Caco-2 (cell line): Measurements from ENCODE around the gene RAB6B. TPM values are rescaled to one million over a fixed set of nuclear protein-coding genes. Genes with fewer than 3 reads are reported as not detected.
A peak's percentile ranks its signal among the peaks of the same experiment; 100 is the strongest.

ENCODE experiments used
- BruUV-seq: library from RNA; stranded (reverse); fragments of 400-500 nt; replicated peaks from 2 replicates; lab custom pipeline; 2021; lab: Mats Ljungman, UMichigan
- CTCF ChIA-PET: fragments of 300-600 bp; sonication (Branson Sonifier 250); formaldehyde crosslinking; loops from one replicate; lab custom pipeline; 2022; ENCODE audit warnings: antibody characterized with exemption; lab: Charles Lee
- POLR2A ChIA-PET: fragments of 300-600 bp; sonication (Branson Sonifier 250); formaldehyde crosslinking; loops from one replicate; lab custom pipeline; 2022; ENCODE audit warnings: antibody characterized with exemption; lab: Charles Lee
- DNase-seq, 2 experiments: peaks; one replicate each; pipeline versions ENCODE4 v3.0.0 to v3.0.0-alpha.2; 2020 to 2022
- H3K27me3 ChIP-seq: replicated peaks from 2 replicates; pipeline ENCODE4 v1.6.0; 2011; ENCODE audit warnings: low read length; ENCODE audit not compliant: control insufficient read depth, insufficient read depth
- H3K36me3 ChIP-seq: 2 replicates; pipeline ENCODE4 v1.5.1; 2011; ENCODE audit warnings: low read length; ENCODE audit not compliant: control insufficient read depth, insufficient read depth
- H3K4me1 ChIP-seq: fragments of 250-450 bp; sonication (Bioruptor Pico); 2 replicates; pipeline ENCODE4 v1.5.1; 2020; ENCODE audit warnings: mild to moderate bottlenecking
- H3K4me3 ChIP-seq: 2 replicates; pipeline ENCODE4 v1.5.1; 2011; ENCODE audit warnings: low read depth, mild to moderate bottlenecking, control low read depth, low read length
- H3K9me3 ChIP-seq: fragments of 250-450 bp; sonication (Bioruptor Pico); 2 replicates; pipeline ENCODE4 v1.5.1; 2020; ENCODE audit warnings: mild to moderate bottlenecking, moderate library complexity
- H3K27ac Mint-ChIP-seq: one replicate; pipeline ENCODE4 v1.8.0; 2022; ENCODE audit warnings: mixed read lengths; ENCODE audit not compliant: unreplicated experiment
- H3K27me3 Mint-ChIP-seq: one replicate; pipeline ENCODE4 v1.8.0; 2022; ENCODE audit warnings: mixed read lengths; ENCODE audit not compliant: insufficient read depth, unreplicated experiment
- H3K36me3 Mint-ChIP-seq: one replicate; pipeline ENCODE4 v1.8.0; 2022; ENCODE audit warnings: mild to moderate bottlenecking, mixed read lengths; ENCODE audit not compliant: insufficient read depth, unreplicated experiment
- H3K4me1 Mint-ChIP-seq: one replicate; pipeline ENCODE4 v1.8.0; 2022; ENCODE audit warnings: low read depth, mixed read lengths; ENCODE audit not compliant: unreplicated experiment
- H3K4me3 Mint-ChIP-seq: one replicate; pipeline ENCODE4 v1.8.0; 2022; ENCODE audit warnings: mild to moderate bottlenecking, moderate library complexity, mixed read lengths; ENCODE audit not compliant: unreplicated experiment
- H3K9me3 Mint-ChIP-seq: one replicate; pipeline ENCODE4 v1.8.0; 2022; ENCODE audit warnings: mixed read lengths; ENCODE audit not compliant: unreplicated experiment
- intact Hi-C: fragments of 100-400 bp; cut with micrococcal nuclease; formaldehyde crosslinking; loops from one replicate; pipeline ENCODE4 v1.10.0; 2022; ENCODE audit not compliant: unreplicated experiment
- total RNA-seq: library from RNA; stranded (reverse); gene quantifications from 2 replicates; pipeline ENCODE4 v1.2.3, GENCODE V29; 2022
- TF ChIP-seq, protein P1 (sequence below), 2 experiments: fragments of 200-600 bp in 1 of 2; IDR thresholded peaks; 1 replicate in 1 of 2; 2 replicates in 1 of 2; pipeline versions ENCODE4 v1.5.1 to v1.8.0; 2011 to 2022; ENCODE audit warnings: antibody characterized with exemption in 1 of 2, control low read depth in 1 of 2, inconsistent platforms in 1 of 2, low read depth in 1 of 2, low read length in 1 of 2, mild to moderate bottlenecking in 1 of 2, moderate library complexity in 1 of 2; ENCODE audit not compliant: insufficient read depth in 1 of 2, severe bottlenecking in 1 of 2, unreplicated experiment in 1 of 2

RAB6B gene
- total RNA-seq, 1 experiment from 2014 or later = 3.2 TPM

DNA sequence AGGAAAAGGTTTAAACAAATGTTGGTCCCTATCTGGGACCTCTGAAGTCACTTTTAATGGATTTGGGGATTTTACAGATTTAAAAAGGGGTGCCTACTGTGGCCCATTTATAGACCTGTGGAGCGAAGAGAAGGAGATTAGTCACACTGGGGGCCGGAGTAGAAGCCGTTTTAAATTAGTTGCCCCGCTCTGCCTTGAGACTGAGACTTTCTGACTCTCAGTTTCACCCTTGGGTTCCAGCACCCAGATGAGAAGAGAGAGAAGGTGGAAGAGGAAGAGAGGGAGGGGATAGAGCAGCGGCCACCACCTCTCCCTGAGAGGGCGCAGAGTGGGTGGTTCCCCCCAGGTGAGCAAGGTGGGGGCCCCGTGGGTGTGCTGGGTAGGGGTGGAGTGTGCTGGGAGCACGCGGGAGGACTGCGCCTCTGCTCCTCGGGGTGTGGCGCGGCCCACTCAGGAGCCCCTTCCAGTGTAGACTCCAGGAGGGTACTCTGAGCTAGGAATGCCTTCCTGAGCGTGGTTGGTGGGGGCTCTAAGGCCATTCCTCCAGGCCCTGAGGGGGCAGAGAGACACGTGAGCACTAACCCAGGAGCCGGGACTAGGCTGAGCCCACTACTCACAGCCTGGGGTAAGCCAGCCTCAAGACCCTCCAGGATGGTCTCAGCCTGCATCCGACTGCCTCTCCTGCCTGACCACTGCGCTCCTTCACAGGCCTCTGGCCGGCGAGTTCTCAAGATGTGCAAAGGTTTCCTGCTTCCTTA, 32.6 kb upstream of the RAB6B start:
- Mint-ChIP-seq H3K27ac (no peak overlapping the region), H3K27me3 (no peaks in the 10 kb centered on the region), H3K9me3 (no peaks in the 10 kb centered on the region), H3K36me3 (no peaks in the 10 kb centered on the region), H3K4me3 (no peak overlapping the region), H3K4me1 (no peaks in the 10 kb centered on the region)
- DNase-seq = no peak
- POLR2A ChIA-PET = no interaction called here
- intact Hi-C loops = no loop called here
- no TSS peak for BruUV-seq
- no peaks in the 10 kb centered on the region for H3K9me3 ChIP-seq
- H3K27me3 ChIP-seq = no peaks in the 10 kb centered on the region
- TF ChIP-seq, protein P1, sequence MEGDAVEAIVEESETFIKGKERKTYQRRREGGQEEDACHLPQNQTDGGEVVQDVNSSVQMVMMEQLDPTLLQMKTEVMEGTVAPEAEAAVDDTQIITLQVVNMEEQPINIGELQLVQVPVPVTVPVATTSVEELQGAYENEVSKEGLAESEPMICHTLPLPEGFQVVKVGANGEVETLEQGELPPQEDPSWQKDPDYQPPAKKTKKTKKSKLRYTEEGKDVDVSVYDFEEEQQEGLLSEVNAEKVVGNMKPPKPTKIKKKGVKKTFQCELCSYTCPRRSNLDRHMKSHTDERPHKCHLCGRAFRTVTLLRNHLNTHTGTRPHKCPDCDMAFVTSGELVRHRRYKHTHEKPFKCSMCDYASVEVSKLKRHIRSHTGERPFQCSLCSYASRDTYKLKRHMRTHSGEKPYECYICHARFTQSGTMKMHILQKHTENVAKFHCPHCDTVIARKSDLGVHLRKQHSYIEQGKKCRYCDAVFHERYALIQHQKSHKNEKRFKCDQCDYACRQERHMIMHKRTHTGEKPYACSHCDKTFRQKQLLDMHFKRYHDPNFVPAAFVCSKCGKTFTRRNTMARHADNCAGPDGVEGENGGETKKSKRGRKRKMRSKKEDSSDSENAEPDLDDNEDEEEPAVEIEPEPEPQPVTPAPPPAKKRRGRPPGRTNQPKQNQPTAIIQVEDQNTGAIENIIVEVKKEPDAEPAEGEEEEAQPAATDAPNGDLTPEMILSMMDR (IDR thresholded peaks at IDR 0.05; ENCODE audit: insufficient read depth in 1 of 2, low read depth in 1 of 2, low read length in 1 of 2, severe bottlenecking in 1 of 2, unreplicated experiment in 1 of 2) = no peak
- CTCF ChIA-PET = no interaction called here
- H3K4me1 ChIP-seq = no peaks in the 10 kb centered on the region
- no peak overlapping the region for H3K4me3 ChIP-seq
- no peaks in the 10 kb centered on the region for H3K36me3 ChIP-seq

DNA sequence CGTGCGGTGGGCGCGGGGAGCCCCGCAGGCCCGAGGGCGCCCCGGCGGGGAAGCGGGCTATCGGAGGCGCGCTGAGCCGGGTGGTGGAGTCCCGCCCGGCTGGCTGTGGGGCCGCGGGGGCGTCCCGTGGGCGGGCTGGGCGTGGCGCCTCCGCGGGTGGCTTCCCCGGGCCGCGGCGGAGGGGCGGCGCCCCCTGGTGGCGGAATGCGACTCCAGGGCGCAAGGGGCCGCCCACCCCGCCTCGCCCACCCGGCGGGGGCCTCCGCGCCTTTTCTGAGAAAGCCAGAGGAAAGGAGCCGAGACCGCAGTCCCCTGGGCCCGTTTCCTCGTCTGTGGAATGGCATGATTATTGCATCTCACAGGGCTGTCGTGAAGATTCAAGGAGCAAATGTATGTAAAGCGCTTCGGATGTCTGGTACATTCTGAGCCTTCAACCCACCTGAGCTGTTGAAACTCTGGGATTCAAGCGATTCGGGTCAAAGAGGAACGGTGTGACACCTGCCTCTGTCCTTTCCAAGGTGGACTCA, 31.9 kb upstream of the RAB6B start:
- H3K4me3 Mint-ChIP-seq = no peak overlapping the region
- H3K27me3 Mint-ChIP-seq = no peaks in the 10 kb centered on the region
- CTCF ChIA-PET = no interaction called here
- intact Hi-C loops = no loop called here
- no peaks in the 10 kb centered on the region for H3K9me3 ChIP-seq
- no peaks in the 10 kb centered on the region for H3K4me1 ChIP-seq
- TF ChIP-seq, protein P1 (IDR thresholded peaks at IDR 0.05; ENCODE audit: insufficient read depth in 1 of 2, low read depth in 1 of 2, low read length in 1 of 2, severe bottlenecking in 1 of 2, unreplicated experiment in 1 of 2) = peak in 1 of 2 experiments; percentile 34
- no TSS peak for BruUV-seq
- POLR2A ChIA-PET = no interaction called here
- H3K36me3 Mint-ChIP-seq = no peaks in the 10 kb centered on the region
- no peak overlapping the region for H3K27ac Mint-ChIP-seq
- H3K4me1 Mint-ChIP-seq = no peaks in the 10 kb centered on the region
- H3K36me3 ChIP-seq = no peaks in the 10 kb centered on the region
- DNase-seq = no peak
- no peak overlapping the region for H3K4me3 ChIP-seq
- no peaks in the 10 kb centered on the region for H3K9me3 Mint-ChIP-seq
- no peaks in the 10 kb centered on the region for H3K27me3 ChIP-seq

DNA sequence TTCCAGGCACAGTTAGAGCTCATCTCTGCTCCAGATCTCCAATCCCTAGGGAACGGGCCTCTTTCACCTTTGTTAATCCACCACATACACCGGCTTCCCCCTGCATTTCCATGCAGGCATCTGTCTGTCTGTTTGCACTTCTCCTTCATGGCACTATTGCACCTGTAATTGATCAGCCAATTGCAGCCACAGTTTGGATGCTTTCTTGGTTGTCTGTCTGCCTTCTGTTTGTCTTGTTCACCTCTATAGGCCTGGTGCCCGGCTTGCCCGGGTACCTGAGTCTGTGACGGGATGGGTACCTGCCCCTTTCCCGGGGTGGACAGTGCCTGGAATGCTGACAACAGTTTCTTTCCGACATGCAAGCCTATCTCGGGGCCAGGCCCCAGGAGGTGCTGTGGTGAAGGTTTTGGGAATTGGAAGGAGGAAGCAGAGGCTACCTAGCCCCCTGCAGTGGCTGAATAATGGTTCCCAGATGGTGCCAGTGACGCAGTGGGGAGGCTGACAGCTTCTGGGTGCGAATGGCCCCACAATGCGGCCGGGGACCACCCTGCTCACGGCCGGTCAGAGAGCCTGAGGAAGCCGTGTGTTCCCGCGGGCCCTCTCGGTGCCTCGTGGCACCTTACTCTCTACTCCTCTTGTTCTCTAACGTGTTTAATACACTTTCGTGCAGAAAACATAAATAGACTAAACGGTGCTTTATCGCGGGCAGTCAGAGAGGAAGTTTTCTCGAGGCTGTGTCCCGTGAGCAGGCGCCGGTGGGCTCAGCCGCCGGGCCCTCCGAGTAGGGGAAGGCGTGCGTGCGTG, 31.3 kb upstream of the RAB6B start:
- ChIA-PET CTCF (no interaction called here), POLR2A (no interaction called here)
- no peak overlapping the region for H3K4me3 Mint-ChIP-seq
- Histone ChIP-seq H3K27me3 (no peaks in the 10 kb centered on the region), H3K9me3 (no peaks in the 10 kb centered on the region), H3K4me3 (no peak overlapping the region), H3K4me1 (no peaks in the 10 kb centered on the region), H3K36me3 (no peaks in the 10 kb centered on the region)
- TF ChIP-seq, protein P1 (IDR thresholded peaks at IDR 0.05; ENCODE audit: insufficient read depth in 1 of 2, low read depth in 1 of 2, low read length in 1 of 2, severe bottlenecking in 1 of 2, unreplicated experiment in 1 of 2) = no peak
- no peaks in the 10 kb centered on the region for H3K9me3 Mint-ChIP-seq
- no peaks in the 10 kb centered on the region for H3K36me3 Mint-ChIP-seq
- BruUV-seq = no TSS peak
- no peaks in the 10 kb centered on the region for H3K4me1 Mint-ChIP-seq
- intact Hi-C loops = no loop called here
- H3K27me3 Mint-ChIP-seq = no peaks in the 10 kb centered on the region
- DNase-seq = no peak
- no peak overlapping the region for H3K27ac Mint-ChIP-seq
